Keratinocyte (primary cell): Measurements from ENCODE around the gene CDON.
"Not testable (repeated sequence)": the region's sequence is repeated elsewhere in the genome, so short reads cannot be mapped to it uniquely, and the experiment has no call there.

ENCODE experiments used
- CTCF ChIP-seq, 3 experiments: IDR thresholded peaks in 1 of 3; conservative IDR thresholded peaks in 1 of 3; optimal IDR thresholded peaks in 1 of 3; 2 replicates in 2 of 3; 3 replicates in 1 of 3; pipeline versions ENCODE3 to v1.5.1; 2011; ENCODE audit warnings: low read length in 3 of 3, mild to moderate bottlenecking in 3 of 3, moderate library complexity in 2 of 3, control low read depth in 1 of 3, inconsistent platforms in 1 of 3; ENCODE audit not compliant: insufficient read depth in 2 of 3; ENCODE audit errors: extremely low read depth in 1 of 3
- EZH2 ChIP-seq: IDR thresholded peaks from one replicate; pipeline ENCODE4 v1.6.1; 2012; ENCODE audit warnings: inconsistent platforms, mild to moderate bottlenecking, low read length, moderate library complexity

DNA sequence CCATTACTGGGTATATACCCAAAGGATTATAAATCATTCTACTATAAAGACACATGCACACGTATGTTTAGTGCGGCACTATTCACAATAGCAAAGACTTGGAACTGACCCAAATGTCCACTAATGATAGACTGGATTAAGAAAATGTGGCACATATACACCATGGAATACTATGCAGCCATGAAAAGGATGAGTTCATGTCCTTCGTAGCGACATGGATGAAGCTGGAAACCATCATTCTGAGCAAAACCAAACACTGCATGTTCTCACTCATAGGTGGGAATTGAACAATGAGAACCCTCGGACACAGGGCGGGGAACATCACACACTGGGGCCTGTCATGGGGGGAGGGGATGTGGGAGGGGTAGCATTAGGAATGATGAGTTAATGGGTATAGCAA is 76.7 kb downstream of the CDON start:
- TF ChIP-seq CTCF (optimal IDR thresholded peaks at IDR 0.05 in 1 of 3, IDR thresholded peaks at IDR 0.05 in 1 of 3, conservative IDR thresholded peaks at IDR 0.05 in 1 of 3; ENCODE audit: extremely low read depth in 1 of 3, insufficient read depth in 2 of 3, low read length in 3 of 3); EZH2: not testable (repeated sequence)
